ENCODE data around the gene MEIOSIN.
"Not testable (repeated sequence)": the region's sequence is repeated elsewhere in the genome, so short reads cannot be mapped to it uniquely, and the experiment has no call there.

Gene MEIOSIN

DNA sequence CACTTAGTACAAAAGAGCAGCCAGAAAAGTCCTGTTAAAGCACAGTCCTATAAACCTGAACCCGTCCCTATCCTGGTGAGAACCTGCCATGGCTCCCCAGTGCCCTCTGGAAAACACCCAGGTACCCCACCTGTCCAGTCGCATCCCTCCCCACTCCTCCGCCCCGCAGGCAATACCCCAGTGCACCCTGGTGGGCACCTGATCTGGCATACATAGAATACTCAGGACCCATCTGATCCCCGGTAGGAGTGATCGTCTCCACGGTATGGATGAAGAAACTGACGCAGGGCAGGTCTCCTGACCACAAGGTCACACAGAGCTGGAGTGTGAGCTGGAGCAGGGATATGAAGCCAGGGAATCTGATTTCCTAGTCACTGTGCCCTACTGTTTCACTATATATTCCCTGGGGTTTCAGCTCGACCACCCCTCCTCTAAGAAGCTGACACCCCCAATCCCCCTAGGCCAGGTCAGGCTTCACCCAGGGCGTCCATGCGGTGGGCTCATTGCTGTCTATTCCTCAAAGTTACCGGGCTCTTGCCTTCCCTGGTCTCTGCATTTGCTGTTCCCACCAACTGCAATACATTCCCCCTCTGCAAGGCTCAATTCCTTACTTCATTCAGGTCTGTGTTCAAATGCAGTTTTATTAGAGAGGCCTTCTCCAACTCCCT, 15.1 kb upstream of the MEIOSIN start:
- DNase-seq: no peak

DNA sequence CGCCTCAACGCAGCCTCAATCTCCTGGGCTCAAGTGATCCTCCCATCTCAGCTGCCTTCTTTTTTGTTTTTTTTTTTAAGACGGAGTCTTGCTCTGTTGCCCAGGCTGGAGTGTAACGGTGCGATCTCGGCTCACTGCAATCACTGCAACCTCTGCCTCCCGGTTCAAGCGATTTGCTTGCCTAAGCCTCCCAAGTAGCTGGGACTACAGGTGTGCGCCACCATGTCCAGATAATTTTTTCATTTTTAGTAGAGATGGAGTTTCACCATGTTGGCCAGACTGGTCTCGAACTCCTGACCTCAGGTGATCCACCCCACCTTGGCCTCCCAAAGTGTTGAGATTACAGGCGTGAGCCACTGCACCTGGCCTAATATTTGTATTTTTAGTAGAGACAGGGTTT, 13.2 kb upstream of the MEIOSIN start:
- not testable (repeated sequence) for DNase-seq

- not testable (repeated sequence) for DNase-seq
Observed at GRCh38 chr19:45728683-45729082, 4.6 kb upstream of the MEIOSIN start.

DNA sequence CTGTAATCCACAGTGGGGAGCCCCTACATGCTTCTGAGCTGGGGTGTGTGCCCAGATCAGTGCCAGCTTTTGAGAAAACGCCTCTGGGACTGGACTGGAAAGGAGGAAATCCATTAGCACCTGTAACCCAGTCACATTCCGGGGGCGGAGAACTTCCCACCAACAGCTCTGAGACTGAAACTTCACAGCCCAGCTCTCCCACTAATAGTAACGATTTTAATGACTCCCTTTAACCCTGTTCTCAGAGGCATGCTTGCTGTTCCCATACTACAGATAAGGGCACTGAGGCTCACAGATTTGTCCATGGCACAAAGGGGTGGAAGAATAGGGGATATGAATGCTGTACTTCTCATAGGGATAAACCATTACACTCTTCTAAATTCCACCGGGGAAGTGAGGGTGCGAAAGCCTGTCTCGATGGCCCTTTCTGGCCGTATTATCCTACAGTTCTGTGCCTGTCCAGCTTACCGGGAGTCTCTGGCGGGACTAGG, 3.4 kb upstream of the MEIOSIN start:
- no peak for DNase-seq

GRCh38 chr19:45730368-45731288, 2.6 kb upstream of the MEIOSIN start, which contains the start of gene FBXO46:
Gene FBXO46, minus strand, starts transcription at chr19:45730896. Its CDS starts 17,401 bp downstream, at chr19:45713495.
- peak; percentile 94 for DNase-seq

DNA sequence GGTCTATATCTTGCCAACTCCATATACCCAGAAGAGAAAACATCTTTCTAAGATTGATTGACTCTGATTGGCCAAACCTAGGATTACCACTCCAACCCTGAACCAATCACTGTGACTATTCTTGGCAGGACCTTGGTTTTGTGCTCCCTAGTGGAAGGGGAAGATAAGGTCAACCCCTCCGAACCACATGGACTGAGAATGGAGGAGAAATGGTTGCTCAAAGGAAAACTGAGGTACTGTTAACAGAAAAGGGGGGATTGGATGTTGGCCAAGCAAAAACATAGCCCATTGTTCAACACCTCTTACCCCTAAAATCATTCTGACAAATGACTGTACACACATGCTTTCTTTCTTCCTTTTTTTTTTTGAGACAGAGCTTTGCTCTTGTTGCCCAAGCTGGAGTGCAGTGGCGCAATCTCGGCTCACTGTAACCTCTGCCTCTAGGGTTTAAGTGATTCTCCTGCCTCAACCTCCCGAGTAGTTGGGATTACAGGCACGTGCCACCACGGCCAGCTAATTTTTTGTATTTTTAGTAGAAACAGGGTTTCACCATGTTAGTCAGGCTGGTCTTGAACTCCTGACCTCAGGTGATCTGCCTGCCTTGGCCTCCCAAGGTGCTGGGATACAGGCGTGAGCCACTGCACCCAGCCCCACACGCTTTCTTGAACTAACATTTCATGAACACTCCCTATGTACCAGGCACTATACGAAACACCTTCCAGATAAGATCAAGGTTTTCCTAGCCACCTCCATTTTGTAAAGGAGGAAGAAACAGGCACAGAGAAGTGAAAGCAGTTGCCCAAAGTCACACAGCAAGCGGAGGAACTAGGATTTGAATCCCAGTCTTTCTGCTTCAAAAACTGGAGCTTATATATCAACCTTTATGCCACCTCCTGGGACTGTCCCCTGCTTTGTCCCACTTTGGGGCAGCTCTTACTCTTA, 6.5 kb downstream of the MEIOSIN start:
- no peak for DNase-seq

GRCh38 chr19:45742969-45743368, 9.7 kb downstream of the MEIOSIN start:
- no peak for DNase-seq

DNA sequence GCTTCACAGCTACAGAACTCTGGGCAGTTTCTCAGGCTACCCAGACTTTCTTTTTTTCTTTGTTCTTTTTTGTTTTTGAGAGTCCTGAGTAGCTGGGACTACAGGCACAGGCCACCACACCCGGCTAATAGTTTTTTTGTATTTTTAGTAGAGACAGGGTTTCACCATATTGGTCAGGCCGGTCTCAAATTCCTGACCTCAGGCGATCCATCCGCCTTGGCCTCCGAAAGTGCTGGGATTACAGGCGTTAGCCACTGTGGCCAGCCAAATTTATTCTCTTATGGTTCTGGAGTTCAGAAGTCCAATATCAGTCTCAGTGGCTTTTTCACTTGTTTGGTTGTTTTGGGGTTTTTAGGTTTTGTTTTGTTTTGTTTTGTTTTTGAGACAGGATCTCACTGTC, 12.4 kb downstream of the MEIOSIN start:
- DNase-seq: no peak

DNA sequence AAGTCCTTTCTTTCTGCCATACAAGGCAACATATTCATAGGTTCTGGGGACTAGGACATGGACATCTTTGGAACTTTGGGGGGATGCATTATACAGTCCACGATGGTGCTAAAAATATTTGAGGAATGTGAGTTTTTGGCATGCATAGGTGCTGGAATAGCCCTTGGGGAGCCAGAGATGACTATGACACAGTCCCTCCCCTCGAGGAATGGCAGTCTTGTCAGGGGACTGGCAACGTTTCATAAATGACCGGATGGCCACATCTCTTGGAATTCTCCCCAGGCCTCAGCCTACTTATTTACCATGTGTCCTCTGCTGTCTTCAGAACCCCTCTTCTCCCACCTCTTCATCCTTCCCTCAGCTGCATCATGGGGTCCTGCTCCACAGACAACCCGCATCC, 13.6 kb downstream of the MEIOSIN start:
- DNase-seq: no peak

- DNase-seq: no peak
Observed at GRCh38 chr19:45747513-45747912, 14.3 kb downstream of the MEIOSIN start.

- not testable (repeated sequence) for DNase-seq
Observed at GRCh38 chr19:45751483-45751882, 18.2 kb downstream of the MEIOSIN start.

- no peak for DNase-seq
Observed at GRCh38 chr19:45752639-45753038, 19.4 kb downstream of the MEIOSIN start.

DNA sequence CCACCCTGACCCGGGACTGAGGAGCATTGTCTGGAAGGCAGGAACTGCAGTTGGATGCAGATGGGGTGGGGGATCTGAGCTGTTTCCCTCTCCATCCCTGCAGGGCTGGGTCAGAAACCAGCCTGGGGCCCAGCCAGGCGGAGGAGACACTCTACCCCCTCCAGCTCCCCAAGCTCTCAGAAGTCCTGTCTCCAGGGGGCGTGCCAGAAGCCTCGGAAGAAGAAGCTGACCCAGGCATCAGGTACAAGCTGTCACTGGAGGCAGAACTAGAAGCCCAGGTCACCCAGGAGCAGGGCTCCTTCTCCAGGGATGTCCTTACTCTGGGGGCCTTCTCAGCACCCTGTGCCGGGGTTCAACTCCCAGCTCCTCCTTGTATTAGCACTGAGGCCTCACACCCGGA, 20.3 kb downstream of the MEIOSIN start:
- DNase-seq: no peak

DNA sequence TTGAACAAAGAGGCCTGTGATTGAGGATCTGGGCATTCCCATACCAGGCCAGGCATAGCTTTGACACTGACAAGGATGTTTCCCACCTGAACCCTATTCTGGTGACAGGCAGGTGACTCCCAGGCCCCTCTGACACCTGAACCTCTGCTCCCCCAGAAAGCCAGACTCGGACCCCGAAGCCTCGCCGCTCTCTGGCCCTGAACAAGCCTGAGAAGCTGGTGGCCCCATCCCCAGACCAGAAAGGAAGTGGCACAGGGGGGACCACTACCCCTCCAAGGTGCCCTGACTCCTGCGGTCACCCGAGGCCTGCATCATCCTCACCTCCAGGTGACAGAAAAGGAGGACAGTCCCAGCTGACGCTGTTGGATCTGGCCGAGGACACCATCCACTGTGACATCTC, 21.1 kb downstream of the MEIOSIN start:
- no peak for DNase-seq

- no peak for DNase-seq
Observed at GRCh38 chr19:45757695-45758094, 24.5 kb downstream of the MEIOSIN start.

GRCh38 chr19:45758921-45759320, 25.7 kb downstream of the MEIOSIN start:
- DNase-seq: no peak

DNA sequence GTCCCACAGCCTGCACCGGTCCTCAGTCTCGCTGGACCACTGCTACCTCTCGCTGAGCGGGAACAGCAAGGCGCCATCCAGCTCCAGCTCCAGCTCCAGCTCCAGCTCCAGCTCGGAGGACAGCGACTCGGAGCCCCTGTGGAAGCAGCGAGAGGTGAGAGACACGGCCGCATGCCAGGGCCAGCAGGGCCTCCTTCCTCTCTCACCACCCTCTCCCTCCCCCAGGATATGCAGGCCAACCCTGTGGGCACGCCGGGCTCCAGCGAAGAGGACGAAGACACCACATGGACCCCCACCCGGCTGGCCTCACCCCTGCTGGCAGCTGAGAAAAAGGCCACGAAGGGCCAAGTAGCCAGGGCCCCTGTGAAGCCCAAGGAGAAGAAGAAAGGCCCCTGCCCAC, 28.5 kb downstream of the MEIOSIN start:
- DNase-seq: no peak

DNA sequence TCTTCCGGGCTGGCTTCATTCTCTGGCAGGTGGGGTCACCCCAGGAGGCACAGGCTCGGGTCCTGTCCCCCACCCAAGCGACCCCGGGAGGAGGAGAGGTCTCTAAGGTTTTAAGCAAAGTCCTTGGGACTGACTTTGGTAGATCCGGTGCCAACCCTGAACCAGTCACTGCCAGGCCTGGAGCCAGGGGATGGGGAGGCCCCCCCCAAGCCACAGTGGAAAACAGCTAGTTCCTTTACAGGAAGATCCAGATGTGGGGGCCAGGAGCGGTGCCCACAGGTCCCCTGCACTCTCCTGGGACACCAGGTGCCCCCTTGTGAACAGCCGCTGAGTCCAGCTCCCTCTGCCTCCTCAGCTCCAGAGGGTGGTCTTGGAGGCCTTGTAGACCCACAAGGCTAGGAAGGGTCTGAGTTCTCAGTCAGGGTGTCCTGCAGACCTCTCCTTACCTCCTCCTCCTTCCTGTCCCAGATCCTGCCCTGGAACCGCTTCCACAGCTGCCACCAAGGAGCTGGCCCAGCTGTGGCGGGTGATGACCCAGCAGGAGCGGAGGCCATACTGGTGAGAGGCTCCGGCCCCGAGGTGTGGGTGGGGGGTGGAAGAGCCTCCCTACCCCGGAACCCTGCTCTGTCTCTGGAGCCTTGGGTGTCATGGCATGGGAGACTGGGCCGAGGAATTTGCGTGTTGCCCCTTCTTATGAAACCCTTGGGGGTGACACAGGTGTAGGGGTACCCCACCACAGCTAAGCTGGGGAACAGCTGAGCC, 29.8 kb downstream of the MEIOSIN start:
- DNase-seq: no peak

- no peak for DNase-seq
Observed at GRCh38 chr19:45763691-45764294, 30.6 kb downstream of the MEIOSIN start.

DNA sequence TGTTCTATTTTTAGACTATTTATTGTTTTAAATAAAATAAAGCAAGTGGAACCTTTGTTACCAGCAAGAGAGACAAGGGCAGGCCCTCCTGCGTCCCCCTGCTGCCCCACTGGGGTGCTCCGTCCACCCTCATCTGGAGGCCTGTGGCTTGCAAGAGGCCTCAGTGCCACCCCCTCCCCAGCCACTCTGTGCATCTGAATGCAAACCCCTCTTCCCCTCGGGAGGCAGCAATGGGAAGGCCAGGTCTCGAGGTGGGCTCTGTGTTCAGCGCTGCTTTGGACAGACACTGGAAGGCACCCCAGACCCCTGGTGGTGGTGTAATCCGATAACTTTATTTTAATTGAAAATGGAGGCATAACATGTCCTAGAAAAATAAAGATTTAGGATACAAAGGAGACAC, 31.2 kb downstream of the MEIOSIN start:
- DNase-seq: no peak

GRCh38 chr19:45764945-45765701, 31.9 kb downstream of the MEIOSIN start:
- no peak for DNase-seq

All from GDM1 (cell line).